Keratinocyte (primary cell): ENCODE results near the gene PIH1D2. TPM values are rescaled to one million over a fixed set of nuclear protein-coding genes. Genes with fewer than 3 reads are reported as not detected.

Source experiments
- DNase-seq: peaks from one replicate; pipeline ENCODE4 v3.0.0-alpha.2; 2011; ENCODE audit warnings: low read depth, missing footprints, low spot score
- FAIRE-seq: peaks from 2 replicates; lab custom pipeline; 2011; peaks lifted over from hg19 to GRCh38; lab: Jason Lieb, UNC
- H2AFZ ChIP-seq: 2 replicates; pipeline ENCODE4 v1.6.0; 2012; ENCODE audit warnings: low read length, control low read depth, inconsistent platforms; ENCODE audit not compliant: control insufficient read depth
- H3K27ac ChIP-seq: 2 replicates; pipeline ENCODE4 v1.5.1; 2011; ENCODE audit warnings: low read length; ENCODE audit not compliant: control insufficient read depth, insufficient read depth
- H3K27me3 ChIP-seq: 3 replicates; pipeline ENCODE4 v1.6.0; 2011; ENCODE audit warnings: low read length; ENCODE audit not compliant: control insufficient read depth, insufficient read depth; ENCODE audit errors: extremely low read depth
- H3K36me3 ChIP-seq, 2 experiments: 2 replicates in 1 of 2; 3 replicates in 1 of 2; pipeline ENCODE4 v1.5.1; 2011; ENCODE audit warnings: low read length in 2 of 2, mild to moderate bottlenecking in 1 of 2; ENCODE audit not compliant: control insufficient read depth in 2 of 2, insufficient read depth in 2 of 2; ENCODE audit errors: extremely low read depth in 1 of 2
- H3K4me1 ChIP-seq: 3 replicates; pipeline ENCODE4 v1.5.1; 2011; ENCODE audit warnings: low read length; ENCODE audit not compliant: control insufficient read depth, insufficient read depth; ENCODE audit errors: extremely low read depth
- H3K4me2 ChIP-seq: 3 replicates; pipeline ENCODE4 v1.6.0; 2011; ENCODE audit warnings: low read depth, low read length; ENCODE audit not compliant: control insufficient read depth, insufficient read depth; ENCODE audit errors: extremely low read depth
- H3K4me3 ChIP-seq, 3 experiments: fragments of 200-600 bp in 1 of 3; sonication (generic) in 1 of 3; 2 replicates in 2 of 3; 3 replicates in 1 of 3; pipeline ENCODE4 v1.5.1; 2011 to 2016; ENCODE audit warnings: low read length in 3 of 3, mild to moderate bottlenecking in 3 of 3, control low read depth in 2 of 3, inconsistent platforms in 1 of 3, low read depth in 1 of 3, mixed read lengths in 1 of 3, mixed run types in 1 of 3, moderate library complexity in 1 of 3; ENCODE audit not compliant: control insufficient read depth in 2 of 3, insufficient read depth in 2 of 3; ENCODE audit errors: extremely low read depth in 1 of 3
- H3K79me2 ChIP-seq: 2 replicates; pipeline ENCODE4 v1.6.0; 2012; ENCODE audit warnings: low read length; ENCODE audit not compliant: control insufficient read depth, insufficient read depth
- H3K9ac ChIP-seq: 3 replicates; pipeline ENCODE4 v1.6.0; 2011; ENCODE audit warnings: low read length; ENCODE audit not compliant: control insufficient read depth, insufficient read depth; ENCODE audit errors: extremely low read depth
- H3K9me1 ChIP-seq: 3 replicates; pipeline ENCODE4 v1.6.0; 2011; ENCODE audit warnings: low read length; ENCODE audit not compliant: control insufficient read depth, insufficient read depth; ENCODE audit errors: extremely low read depth
- H3K9me3 ChIP-seq: 2 replicates; pipeline ENCODE4 v1.5.1; 2012; ENCODE audit warnings: low read depth, low read length; ENCODE audit not compliant: control insufficient read depth
- H4K20me1 ChIP-seq: 3 replicates; pipeline ENCODE4 v1.6.0; 2011; ENCODE audit warnings: low read length; ENCODE audit not compliant: control insufficient read depth, insufficient read depth; ENCODE audit errors: extremely low read depth
- EZH2 ChIP-seq: IDR thresholded peaks from one replicate; pipeline ENCODE4 v1.6.1; 2012; ENCODE audit warnings: inconsistent platforms, mild to moderate bottlenecking, low read length, moderate library complexity
- dilution Hi-C: fragments of 300-500 bp; cut with MboI; formaldehyde crosslinking; loops from one replicate; pipeline ENCODE4 v1.7.0; 2020; ENCODE audit warnings: low sequenced_read_pairs; ENCODE audit not compliant: extremely low pct_ligation_motif_present
- polyA plus RNA-seq, 5 experiments: library from polyadenylated mRNA; depleted of rRNA in 3 of 5; stranded (reverse) in 3 of 5; stranded (forward) in 1 of 5; unstranded in 1 of 5; fragments of >200 nt; gene quantifications; 1 replicate in 1 of 5; 2 replicates in 3 of 5; 3 replicates in 1 of 5; pipeline versions ENCODE4 v1.2.1 to v1.2.3, GENCODE V29; 2011 to 2012; ENCODE audit warnings: missing spikeins in 2 of 5, low read depth in 1 of 5, low replicate concordance in 1 of 5
- TF ChIP-seq, protein P1 (sequence below), 3 experiments: IDR thresholded peaks in 1 of 3; conservative IDR thresholded peaks in 1 of 3; optimal IDR thresholded peaks in 1 of 3; 2 replicates in 2 of 3; 3 replicates in 1 of 3; pipeline versions ENCODE3 to v1.5.1; 2011; ENCODE audit warnings: low read length in 3 of 3, mild to moderate bottlenecking in 3 of 3, moderate library complexity in 2 of 3, control low read depth in 1 of 3, inconsistent platforms in 1 of 3; ENCODE audit not compliant: insufficient read depth in 2 of 3; ENCODE audit errors: extremely low read depth in 1 of 3

PIH1D2 gene
- polyA plus RNA-seq, 1 donor (not counting 4 experiments of a cell fraction or from before 2014, with no cell fraction given): 1.9 TPM

- dilution Hi-C loops: no loop called here
- FAIRE-seq (no peak), DNase-seq (no peak)
- Histone ChIP-seq H3K4me3 (peak overlapping the region; percentile 64 to 79 (median 70)), H3K9me1 (no peaks in the 10 kb centered on the region), H3K4me1 (peaks cover 5% of the 10 kb centered on the region), H4K20me1 (no peaks in the 10 kb centered on the region), H2AFZ (peak overlapping the region; percentile 64), H3K27me3 (no peaks in the 10 kb centered on the region), H3K36me3 (peaks cover 2 to 10% of the 10 kb centered on the region in 2 experiments), H3K79me2 (peaks cover 10% of the 10 kb centered on the region), H3K9ac (peak overlapping the region; percentile 75), H3K27ac (peak overlapping the region; percentile 45), H3K4me2 (peak overlapping the region; percentile 67), H3K9me3 (no peaks in the 10 kb centered on the region)
- TF ChIP-seq, protein P1, sequence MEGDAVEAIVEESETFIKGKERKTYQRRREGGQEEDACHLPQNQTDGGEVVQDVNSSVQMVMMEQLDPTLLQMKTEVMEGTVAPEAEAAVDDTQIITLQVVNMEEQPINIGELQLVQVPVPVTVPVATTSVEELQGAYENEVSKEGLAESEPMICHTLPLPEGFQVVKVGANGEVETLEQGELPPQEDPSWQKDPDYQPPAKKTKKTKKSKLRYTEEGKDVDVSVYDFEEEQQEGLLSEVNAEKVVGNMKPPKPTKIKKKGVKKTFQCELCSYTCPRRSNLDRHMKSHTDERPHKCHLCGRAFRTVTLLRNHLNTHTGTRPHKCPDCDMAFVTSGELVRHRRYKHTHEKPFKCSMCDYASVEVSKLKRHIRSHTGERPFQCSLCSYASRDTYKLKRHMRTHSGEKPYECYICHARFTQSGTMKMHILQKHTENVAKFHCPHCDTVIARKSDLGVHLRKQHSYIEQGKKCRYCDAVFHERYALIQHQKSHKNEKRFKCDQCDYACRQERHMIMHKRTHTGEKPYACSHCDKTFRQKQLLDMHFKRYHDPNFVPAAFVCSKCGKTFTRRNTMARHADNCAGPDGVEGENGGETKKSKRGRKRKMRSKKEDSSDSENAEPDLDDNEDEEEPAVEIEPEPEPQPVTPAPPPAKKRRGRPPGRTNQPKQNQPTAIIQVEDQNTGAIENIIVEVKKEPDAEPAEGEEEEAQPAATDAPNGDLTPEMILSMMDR (optimal IDR thresholded peaks at IDR 0.05 in 1 of 3, IDR thresholded peaks at IDR 0.05 in 1 of 3, conservative IDR thresholded peaks at IDR 0.05 in 1 of 3; ENCODE audit: extremely low read depth in 1 of 3, insufficient read depth in 2 of 3, low read length in 3 of 3): no peak
- TF ChIP-seq EZH2: no peak
Measured at GRCh38 chr11:112024178-112024772, 49.5 kb downstream of the PIH1D2 start.

DNA sequence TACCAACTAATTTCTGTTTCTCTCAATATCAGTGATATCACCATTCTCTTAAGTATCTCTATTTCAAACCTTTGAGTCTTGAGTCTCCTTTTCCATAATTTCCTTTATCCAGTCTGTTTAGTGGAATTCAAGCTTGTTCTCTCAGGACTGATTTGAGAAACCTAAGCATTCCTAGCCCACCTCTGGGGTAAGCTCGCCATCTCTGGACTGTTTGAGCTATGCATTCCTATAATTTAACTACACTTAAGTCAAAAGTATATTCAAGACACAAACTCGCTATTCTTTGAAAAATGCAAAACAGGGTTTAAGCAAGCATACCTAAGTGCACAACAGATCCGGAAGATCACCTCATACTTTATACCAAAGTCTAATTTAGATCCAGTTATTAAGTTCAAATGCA lies 50.7 kb downstream of the PIH1D2 start:
- Histone ChIP-seq H3K79me2 (peaks cover 10% of the 10 kb centered on the region), H3K36me3 (peaks cover 0 to 2% of the 10 kb centered on the region in 2 experiments), H3K9ac (no peak overlapping the region), H3K4me2 (no peak overlapping the region), H3K9me1 (no peaks in the 10 kb centered on the region), H2AFZ (no peak overlapping the region), H3K27ac (no peak overlapping the region), H3K9me3 (no peaks in the 10 kb centered on the region), H3K4me1 (peaks cover 5% of the 10 kb centered on the region), H4K20me1 (no peaks in the 10 kb centered on the region), H3K27me3 (no peaks in the 10 kb centered on the region), H3K4me3 (no peak overlapping the region)
- FAIRE-seq: no peak
- dilution Hi-C loops: no loop called here
- DNase-seq: no peak
- TF ChIP-seq, protein P1 (optimal IDR thresholded peaks at IDR 0.05 in 1 of 3, IDR thresholded peaks at IDR 0.05 in 1 of 3, conservative IDR thresholded peaks at IDR 0.05 in 1 of 3; ENCODE audit: extremely low read depth in 1 of 3, insufficient read depth in 2 of 3, low read length in 3 of 3): no peak
- TF ChIP-seq EZH2: no peak
